HPDE6-E6E7 (cell line): ENCODE results near the gene THAP7.

Source experiments
- DNase-seq: peaks from one replicate; pipeline ENCODE4 v3.0.0; 2011; ENCODE audit warnings: missing footprints; ENCODE audit errors: extremely low spot score

The THAP7 gene

GRCh38 chr22:21031545-21032036 lies 29.7 kb upstream of the THAP7 start:
- DNase-seq = no peak

DNA sequence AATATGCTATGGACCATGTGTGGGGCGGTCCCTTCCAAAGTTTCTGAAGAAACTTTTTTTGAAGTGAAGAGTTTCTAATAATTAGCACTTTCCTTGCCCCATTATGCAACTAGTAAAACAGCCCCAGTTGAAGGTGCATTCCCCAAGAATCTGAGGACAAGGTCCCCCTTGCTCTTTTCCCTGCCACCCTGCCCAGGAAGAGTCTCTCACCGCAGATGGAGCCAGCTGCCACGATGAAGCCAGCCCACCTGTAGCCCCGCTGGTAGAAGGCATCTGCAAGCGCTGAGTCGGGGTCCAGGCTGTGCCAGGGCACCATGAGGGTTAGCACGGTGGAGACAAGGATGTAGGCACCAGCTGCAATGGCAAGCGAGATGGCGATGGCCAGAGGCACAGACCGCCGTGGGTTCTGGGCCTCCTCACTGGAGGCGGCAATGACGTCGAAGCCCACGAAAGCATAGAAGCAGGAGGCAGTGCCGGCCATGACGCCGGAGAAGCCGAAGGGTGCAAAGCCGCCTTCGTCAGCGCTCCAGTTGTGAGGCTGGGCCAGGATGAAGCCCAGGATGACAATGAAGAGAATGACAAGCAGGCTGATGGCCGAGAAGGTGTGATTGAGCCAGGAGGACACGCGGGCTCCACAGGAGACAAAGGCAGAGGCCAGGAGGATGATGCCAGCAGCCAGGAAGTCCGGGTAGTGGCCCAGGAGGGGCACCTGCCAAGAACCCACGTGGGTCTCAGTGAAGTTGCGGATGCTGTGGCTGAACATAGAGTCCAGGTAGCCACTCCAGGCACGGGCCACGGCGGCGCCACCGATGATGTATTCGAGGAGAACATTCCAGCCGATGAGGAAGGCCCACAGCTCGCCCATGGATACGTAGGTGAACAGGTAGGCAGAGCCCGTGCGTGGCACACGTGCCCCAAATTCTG lies 29.0 kb upstream of the THAP7 start:
- no peak for DNase-seq

GRCh38 chr22:21030032-21030431 lies 28.1 kb upstream of the THAP7 start:
- DNase-seq = no peak

DNA sequence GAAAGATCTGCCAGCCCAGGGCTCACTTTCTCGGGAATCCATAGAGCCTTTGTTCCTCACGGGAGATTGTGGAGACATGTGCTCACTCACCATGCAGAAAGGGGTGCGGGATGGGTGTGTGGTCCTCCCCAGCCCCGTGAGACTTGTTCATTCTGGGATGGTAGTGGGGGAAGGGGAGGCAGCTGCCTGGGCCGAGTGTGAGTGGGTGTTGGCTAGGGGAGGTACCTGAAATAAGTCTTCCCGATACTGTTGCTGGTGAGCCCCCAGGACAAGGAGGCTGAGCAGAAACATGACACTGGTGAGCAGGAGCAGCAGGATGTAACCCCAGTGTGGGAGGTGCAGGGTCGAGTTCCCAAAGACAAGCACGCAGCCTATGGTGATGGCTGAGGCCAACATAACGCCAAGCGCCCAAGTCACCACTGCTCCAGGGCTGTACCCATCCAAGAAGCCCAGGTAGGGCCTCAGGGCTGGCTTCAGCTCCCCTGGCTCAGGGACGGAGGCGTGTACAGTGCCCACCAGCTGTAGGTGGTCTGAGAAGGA lies 27.6 kb upstream of the THAP7 start:
- DNase-seq = no peak

- DNase-seq = no peak
Measured at GRCh38 chr22:21028277-21029251, 26.6 kb upstream of the THAP7 start.

DNA sequence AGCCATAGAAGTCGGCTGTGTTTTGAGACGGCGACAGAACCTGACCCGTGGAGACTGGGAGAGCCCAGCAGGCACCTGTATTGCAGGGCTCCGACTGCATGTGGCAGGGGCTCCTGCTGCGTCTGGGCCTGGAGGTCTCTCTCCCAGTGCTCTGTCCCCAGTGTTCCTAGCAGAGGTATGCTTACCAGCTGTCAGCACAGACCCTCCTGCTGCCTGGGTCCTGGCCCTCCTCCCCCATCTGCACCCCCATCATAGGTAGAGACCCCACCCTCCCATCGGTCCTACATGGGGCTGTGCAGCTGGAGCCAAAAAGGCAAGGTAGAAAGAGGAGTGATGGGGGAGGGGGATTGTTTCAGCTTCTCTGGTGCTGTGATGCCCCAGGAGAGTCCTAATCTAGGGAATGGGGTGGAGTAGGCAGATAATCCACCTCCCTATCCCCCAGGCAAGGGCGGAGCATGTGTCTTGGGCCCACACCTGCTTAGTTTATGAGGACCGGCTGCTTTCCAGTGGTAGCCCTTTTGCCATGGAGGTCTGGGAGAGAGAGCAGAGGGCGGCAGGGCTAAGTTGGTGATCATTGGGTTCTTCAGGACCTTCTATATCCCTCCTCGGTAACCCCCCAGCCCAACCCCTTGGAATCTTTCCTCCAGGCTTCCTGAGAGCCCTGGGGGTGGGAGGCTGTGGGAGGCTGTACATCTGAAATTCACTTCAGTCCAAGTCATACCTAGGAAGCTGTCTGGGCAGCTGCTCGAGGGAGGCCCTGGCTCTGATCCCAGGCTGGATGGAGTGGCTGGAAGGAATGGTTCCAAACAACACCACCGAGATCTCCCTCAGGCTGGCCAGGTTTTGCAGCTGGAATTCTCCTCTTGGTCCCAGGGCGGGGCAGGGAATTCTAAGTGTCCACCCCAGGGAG lies 25.1 kb upstream of the THAP7 start:
- no peak for DNase-seq

GRCh38 chr22:21025763-21026755 lies 24.1 kb upstream of the THAP7 start:
- DNase-seq = peak; percentile 85

GRCh38 chr22:21025266-21025665 lies 23.3 kb upstream of the THAP7 start:
- DNase-seq = no peak

GRCh38 chr22:21022955-21023614 lies 21.2 kb upstream of the THAP7 start:
- DNase-seq = no peak

GRCh38 chr22:21022507-21022906 lies 20.6 kb upstream of the THAP7 start:
- no peak for DNase-seq

GRCh38 chr22:21020802-21021429 lies 19.0 kb upstream of the THAP7 start:
- no peak for DNase-seq

- no peak for DNase-seq
Measured at GRCh38 chr22:21018314-21018713, 16.4 kb upstream of the THAP7 start.

GRCh38 chr22:21016644-21017420 lies 14.9 kb upstream of the THAP7 start:
- no peak for DNase-seq

GRCh38 chr22:21015466-21016006 lies 13.6 kb upstream of the THAP7 start:
- no peak for DNase-seq

DNA sequence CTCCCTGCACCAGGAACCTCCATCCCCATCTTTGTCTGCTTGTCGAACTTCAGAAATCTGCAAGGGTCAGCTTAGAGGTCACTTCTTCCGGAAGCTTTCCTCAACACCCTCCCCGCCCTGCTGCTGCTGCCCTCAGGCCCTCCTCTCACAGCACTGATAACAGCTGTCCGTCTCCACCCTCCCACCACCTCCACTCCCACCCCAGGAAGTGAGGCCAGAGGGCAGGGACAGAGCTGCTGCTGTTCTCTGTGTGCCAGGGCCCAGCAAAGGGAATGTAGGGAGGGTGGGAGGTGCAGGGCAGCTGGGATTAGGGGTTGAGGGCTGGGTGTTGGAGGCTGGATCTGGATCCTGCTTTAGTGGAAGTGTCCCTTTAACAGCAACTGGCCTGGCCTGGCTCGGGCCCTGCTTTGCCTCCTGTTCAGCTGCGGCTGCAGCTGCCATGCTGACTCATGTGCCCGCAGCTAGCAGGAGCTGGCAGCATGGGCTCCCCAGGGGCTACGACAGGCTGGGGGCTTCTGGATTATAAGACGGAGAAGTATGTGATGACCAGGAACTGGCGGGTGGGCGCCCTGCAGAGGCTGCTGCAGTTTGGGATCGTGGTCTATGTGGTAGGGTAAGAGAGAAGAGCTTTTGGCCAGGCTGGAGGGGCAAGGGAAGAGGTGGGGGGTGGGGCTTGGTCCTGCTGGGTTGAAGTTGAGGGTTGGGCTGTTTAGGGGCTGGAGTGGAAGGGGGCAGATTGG lies 13.0 kb upstream of the THAP7 start, which contains the start of gene P2RX6:
Gene P2RX6 (plus strand): TSS at position 440 of the 740 bp plus-strand sequence. CDS start 10 bp downstream, at position 450.
- DNase-seq = no peak

DNA sequence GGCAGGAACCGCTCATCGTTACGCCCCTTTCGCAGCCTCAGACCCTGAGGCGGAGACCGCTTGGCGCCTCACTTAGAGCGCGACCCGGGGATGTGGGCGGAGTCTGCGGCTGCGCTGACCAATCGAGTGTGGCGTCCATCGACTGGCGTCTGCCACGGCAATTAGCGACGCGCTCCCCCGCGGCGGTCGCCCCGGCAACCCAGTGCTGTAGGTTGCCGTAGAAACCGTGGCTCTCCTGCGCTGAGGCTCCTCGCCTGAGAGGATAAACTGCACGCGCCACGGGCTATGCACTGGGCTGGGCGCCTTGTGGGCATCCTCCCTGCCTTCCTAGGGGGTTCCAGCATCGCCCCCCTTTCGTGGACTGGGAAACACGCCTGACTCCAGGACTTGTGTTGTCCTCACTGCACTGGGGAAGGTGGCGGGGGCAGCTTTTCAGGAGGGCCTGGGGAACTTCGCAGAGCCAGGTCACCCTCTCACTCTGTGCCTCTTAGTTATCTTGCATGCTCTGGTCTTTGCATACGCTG lies 12.3 kb upstream of the THAP7 start:
- peak; percentile 69 for DNase-seq
